Activated CD4-positive, CD25-positive, alpha-beta regulatory T cell treated with anti-CD3 and anti-CD28 coated beads, Interleukin-2, amount 50 U/mL, for 24 hours (primary cell): ENCODE measurements around the gene ZNF273.
"Not testable (repeated sequence)": the region's sequence is repeated elsewhere in the genome, so short reads cannot be mapped to it uniquely, and the experiment has no call there.

Experiments
- ATAC-seq, 2 donors: fragments of 150-1000 bp; cut with Tn5 transposase; one replicate each; pipeline ENCODE4 v1.10.0; 2021; ENCODE audit warnings: mild to moderate bottlenecking in 1 of 2, moderate library complexity in 1 of 2

The ZNF273 gene

DNA sequence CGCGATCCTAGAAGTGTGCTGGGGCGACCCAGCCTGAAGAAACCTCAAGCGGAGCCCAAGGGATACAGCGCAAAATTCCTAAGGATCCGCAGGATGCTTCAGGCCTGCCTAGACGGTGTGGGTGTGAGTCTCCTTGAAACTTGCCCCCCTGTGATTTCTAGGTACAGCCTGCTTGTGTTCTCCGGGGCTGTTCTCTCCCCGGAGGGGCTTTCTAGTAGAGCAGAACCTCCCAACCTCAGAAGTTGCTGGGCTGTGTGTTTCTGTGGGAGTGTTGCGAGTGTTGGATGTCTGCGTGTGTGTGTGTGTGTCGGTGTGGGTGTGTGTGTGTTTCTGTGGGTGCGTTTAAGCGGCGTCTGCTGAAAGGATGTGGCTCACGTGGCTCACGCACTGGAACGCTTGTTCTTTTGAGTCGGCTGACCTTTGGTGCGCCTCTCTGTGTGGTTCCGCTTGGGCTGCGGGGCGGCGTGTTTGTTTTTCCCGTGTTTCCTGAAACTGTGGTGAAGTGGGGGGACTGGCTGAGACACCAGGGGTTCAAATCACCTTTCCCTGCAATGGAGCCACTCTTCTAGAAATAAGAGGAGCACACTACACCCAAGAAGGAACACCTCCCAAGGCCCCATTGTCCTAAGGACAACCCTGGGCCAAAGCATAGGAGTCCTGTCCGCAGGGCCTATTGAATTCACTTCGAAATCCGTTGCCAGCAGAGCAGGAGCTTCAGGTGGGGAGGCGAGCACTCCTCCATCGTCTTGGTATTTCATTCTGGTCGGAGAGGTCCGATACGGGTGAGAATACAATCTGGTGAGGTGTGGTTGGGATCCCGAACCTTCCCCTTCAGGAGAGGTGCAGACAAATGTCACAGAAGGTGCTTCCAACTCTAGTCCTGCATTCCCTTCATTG lies 25.1 kb upstream of the ZNF273 start:
- peak in 1 of 2 donors; percentile 30 for ATAC-seq

DNA sequence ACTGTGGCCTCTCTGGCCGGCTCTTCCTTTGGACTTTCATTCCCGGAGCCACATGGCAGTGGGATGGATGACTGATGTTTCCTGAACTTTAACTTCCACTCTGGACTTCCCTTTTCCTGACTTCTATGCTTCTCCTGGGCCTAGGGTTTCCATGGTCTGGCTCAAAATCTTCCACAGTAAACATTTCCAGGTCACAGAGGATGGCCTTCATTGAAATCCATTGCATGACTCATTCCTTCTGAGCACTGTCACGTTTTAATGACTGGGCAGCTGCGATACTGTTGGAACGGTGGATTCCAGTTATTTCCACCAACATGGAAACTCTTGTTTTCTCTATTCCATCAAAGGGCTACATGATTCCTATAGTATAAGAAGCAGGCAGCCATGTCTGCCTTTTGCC lies 24.4 kb upstream of the ZNF273 start:
- ATAC-seq, result no peak

DNA sequence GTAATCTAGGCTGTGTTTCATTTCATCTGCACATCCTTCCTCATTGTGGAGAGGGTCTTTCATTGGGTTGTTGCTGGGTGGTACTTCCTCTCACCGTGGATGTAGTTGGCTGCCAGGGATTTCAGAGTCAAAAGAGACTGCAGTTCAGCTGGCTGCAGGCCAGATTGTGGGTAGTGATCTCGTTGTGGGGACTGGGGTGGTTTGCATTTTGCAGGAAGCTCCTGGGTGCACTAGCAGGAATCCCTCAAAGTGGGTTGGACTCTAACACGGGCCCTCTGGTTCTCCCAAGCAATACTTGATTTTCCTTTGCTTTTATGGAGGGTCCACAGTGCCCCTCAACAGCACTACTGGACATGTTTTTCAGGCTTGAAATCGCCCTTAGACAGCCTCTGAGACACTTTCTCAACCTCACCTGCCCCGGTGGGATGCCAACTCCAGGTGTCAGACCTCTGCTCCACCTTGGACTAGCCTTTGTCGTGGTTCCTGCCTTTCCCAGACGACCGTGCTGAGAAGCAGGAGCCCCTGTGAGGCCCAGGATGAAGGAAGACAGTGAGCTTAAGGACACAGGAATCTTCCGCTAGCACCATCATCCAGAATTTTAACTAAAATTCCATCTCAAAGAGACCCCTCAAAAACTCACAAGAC lies 23.9 kb upstream of the ZNF273 start:
- no peak for ATAC-seq

DNA sequence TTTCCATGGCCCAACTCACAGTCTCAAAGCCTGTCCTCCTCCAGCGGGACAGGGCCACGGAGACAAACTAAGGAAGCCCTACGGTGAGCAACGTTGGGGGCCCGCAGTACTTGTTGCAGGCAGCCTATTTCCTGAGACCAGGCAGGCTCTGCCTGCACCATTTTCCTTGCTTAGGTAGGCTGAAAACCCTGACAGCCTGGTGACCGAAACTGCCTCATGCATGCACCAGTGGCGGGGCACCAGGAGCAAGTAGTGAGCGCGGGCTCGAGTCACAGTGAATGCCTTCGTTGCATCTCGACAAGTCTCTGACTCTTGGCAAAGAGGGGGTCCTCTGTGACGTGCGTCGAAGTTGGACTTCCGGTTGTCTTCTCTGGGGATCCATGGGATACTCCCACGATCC lies 23.3 kb upstream of the ZNF273 start:
- no peak for ATAC-seq

DNA sequence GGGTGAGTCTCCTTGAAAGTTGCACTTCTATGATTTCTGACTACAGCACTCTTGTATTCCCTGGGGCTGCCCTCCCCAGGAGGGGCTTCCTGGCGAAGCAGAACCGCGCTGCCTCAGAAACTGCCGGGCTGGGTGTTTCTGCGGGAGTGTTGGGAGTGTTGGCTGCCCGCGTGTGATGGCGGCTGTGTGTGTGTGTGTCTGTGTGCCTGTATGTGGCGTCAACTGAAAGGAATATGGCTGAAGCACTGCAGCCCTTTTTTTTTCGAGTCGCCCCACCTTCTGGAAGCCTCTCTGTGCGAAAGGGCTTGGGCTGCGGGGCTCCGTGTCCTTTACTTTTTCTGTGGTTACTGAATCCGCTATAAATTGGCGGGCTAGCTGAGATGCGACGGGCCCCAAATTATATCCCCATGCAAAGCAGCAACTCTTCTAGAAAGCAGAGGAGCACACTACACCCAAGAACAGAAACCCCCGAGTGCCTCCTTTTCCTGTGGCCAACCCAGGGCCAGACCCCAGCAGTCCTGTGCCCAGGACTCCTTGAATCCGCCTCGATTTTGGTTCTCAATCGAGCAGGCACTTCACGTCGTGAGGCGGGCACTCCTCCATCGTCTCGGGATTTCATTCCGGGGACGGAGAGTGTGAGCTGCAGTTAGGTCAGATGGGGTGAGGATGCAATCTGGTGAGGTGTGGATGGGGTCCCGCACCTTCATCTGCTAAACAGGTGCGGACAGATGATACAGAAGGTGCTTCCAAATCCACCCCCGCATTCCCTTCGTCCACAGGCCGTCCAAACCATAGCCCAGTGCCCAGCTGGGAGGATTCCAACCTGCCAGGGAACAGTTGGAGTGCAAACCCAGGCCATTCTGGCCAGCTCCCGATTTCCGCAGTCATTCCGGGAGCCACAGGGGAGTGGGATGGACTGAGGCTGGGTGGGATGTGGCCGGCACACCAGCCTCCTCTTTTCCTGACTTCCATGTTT lies 22.5 kb upstream of the ZNF273 start:
- ATAC-seq, result no peak

DNA sequence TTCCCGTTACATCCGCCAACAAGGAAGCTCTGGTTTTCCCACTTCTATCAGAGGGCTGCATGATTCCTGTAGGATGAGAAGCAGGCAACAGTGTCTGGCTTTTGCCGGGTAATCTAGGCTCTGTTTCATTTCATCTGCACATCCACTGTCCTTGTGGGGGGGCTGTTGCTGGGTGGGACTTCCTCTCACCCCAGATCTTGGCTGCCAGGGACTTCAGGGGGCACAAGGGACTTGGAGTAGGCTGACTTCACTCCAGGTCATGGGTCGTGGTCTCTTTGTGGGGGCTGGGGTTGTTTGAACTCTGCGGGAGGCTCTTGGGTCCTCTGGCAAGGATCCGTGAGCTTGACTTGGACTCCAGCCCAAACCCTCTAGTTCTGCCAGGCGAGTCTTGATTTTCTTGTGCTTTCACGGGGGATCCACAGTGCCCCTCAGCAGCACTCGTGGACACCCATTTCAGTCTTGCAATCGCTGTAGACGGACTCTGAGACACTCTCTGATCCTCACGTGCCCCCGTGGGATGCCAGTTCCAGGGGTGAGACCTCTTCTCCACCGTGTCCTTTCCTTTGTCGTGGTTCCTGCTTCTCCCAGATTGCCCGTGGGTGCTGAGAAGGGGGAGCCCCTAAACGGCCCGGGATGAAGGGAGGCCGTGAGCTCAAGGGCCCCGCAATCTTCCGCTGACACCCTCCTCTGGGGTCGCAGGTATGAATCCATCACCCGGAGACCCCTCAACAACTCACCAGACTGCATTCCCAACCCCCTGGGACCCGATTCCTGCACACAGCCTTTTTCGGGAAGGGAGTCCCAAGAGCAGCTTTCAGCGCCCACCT lies 21.4 kb upstream of the ZNF273 start:
- no peak for ATAC-seq

DNA sequence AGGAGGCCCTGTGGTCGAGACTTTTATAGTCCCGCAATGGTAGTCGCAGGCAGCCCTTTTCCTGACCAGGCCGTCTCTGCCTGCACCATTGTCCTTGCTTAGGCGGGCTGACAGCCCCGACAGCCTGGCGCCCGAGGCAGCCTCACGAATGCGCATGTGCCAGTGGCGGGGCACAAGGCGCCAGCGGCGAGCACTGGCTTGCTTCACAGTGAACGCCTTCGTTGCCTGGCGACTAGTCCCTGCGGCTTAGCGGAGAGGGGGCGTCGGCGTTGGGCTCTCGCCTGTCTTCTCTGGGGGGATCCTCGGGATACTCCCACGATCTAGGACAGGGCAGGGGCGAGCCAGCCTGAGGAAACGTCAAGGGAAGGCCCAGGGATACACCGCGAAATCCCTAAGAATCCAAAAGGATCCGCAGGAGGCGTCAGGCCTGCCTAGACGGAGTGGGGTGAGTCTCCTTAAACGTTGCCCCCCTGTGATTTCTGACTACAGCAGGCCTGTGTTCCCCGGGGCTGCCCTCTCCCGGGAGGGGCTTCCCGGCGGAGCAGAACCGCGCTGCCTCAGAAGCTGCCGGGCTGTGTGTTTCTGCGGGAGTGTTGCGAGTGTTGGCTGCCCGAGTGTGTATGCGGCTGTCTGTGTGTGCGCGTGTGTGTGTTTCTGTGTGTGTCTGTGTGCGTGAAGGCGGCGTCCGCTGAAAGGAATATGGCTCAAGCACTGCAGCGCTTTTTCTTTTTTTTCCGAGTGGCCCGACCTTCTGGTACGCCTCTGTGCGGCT lies 20.5 kb upstream of the ZNF273 start:
- ATAC-seq, result peak in 1 of 2 donors; percentile 46

DNA sequence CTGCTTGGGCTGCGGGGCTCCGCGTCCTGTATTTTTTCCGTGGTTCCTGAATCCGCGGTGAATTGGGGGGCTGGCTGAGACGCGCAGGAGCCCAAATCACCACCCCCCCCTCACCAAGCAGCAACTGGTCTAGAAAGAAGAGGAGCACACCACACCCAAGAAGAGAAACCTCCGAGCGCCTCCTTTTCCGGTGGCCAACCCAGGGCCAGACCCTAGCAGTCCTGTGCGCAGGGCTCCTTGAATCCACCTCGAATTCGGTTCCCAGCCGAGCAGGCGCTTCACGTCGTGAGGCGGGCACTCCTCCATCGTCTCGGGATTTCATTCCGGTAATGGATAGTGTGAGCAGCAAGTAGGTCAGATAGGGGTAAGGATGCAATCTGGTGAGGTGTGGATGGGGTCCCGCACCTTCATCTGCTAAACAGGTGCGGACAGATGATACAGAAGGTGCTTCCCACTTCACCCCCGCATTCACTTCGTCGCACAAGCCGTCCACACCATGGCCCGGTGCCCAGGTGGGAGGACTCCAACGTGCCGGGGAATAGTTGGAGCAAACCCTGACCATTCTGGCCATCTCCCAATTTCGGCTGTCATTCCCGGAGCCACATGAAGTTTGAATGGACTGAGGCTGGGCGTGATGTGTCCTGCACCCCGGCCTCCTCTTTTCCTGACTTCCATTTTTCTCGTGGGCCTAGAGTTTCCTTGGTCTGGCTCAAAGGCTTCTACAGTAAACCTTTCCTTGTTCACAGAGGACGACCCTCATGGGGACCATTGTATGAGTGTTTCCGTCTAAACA lies 19.8 kb upstream of the ZNF273 start:
- ATAC-seq, result no peak

DNA sequence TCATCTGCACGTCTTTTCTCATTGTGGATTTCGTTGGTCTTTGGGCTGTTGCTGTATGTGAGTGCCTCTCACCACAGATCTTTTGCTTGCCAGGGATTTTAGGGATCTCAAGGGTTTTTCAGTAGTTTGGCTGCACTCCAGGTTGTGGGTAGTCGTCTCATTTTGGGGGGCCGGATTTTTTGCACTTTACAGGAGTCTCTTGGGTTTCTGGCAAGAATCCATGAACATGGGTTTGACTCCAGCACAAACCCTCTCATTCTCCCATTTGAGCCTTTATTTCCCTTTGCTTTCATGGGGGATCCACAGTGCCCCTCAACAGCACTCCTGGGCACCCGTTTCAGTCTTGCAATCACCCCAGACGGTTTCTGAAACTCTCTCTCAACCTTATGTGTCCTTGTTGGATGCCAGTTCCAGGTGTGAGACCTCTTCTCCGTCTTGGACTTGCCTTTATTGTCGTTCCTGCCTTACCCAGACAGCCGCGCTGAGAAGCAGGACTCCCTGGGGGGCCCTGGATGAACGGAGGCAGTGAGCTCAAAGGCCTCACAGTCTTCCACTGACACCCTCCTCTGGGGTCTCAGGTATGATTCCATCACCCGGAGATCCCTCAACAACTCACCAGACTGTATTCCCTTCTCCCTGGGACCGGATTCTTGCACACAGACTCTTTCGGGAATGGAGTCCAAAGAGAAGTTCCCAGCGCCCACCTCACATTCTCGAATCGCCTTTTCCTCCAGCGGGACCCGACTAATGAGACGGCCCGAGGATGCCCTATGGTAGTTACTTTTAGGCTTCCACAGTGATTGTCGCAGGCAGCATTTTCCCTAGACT lies 18.8 kb upstream of the ZNF273 start:
- no peak for ATAC-seq

DNA sequence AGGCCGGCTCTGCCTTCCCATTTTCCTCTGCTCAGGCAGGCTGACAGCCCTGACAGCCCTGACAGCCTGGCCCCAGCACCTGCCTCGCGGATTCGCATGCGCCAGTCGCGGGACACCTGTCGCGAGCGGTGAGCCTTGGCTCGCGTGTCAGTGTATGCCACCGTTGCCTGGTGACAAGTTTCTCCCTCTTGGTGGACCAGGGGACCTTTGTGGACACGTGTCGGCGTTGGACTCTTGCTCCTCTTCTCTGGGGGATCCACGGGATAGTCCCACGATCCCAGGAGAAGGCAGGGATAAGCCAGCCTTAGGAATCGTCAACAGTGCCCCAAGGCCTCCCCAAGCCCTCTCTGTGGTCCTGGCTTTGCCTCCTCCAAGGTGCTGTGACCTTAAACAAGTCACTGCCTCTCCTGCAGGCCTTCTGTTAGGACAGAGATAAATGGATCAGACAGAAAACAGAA lies 18.1 kb upstream of the ZNF273 start:
- no peak for ATAC-seq

DNA sequence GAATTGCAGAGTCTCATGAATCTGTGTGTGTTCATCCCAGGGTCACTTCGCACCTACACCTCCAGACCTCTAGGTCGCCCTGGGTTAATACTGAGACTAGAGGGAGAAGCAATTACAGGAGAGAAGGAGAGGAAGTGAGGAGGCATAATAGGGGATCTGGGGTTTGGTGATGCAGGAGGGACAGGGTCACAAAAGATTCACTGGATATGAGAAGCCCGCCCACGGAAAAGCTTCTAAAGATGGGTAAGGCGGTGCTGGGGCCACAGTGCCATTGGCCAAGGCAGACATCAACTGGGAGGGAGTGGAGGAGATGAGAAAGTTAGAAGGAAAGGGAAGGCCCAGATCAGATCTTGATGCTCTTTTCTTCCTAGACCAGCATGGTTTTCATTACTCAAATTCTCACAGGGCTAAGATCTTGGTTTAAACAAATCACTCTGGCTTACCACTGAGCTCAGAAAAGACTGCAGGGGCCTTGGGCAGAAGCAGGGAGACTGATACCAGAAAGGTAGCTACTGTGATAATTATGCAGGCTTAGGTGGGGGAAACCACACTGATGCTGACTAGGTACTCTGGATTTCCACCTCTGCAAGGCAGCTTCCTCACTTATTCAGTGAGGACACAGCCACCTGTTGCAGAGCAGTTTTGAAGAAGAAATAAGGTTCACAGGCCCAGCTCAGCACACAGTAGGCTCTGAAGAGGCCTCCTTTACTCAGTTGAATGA lies 17.4 kb upstream of the ZNF273 start:
- no peak for ATAC-seq

DNA sequence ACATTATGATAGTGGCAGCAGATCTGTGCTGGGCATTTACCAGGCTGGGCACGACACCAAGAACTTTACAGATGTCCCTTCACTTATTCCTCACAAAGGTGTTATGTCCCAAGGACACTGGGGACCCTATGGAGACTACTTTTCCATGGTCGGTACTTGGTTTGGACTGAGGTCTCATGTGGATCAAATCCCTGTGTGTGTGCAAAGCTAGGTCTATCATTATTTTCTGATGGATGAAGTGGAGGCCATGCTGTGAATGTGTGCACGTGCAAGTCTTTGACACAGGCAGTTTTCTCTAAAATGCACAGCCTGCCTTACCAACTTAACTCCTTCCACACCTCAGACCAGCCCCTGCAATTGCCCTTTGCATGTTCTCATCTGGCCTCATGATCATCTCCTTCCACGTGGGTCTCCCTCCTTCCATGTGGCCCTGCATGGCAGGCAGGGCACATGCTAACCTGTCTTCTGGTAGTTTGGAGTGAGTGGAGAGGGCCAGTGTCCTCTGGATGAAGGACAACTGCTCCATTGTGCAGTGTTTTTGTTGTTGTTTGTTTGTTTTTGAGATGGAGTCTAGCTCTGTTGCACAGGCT lies 16.0 kb upstream of the ZNF273 start:
- no peak for ATAC-seq

DNA sequence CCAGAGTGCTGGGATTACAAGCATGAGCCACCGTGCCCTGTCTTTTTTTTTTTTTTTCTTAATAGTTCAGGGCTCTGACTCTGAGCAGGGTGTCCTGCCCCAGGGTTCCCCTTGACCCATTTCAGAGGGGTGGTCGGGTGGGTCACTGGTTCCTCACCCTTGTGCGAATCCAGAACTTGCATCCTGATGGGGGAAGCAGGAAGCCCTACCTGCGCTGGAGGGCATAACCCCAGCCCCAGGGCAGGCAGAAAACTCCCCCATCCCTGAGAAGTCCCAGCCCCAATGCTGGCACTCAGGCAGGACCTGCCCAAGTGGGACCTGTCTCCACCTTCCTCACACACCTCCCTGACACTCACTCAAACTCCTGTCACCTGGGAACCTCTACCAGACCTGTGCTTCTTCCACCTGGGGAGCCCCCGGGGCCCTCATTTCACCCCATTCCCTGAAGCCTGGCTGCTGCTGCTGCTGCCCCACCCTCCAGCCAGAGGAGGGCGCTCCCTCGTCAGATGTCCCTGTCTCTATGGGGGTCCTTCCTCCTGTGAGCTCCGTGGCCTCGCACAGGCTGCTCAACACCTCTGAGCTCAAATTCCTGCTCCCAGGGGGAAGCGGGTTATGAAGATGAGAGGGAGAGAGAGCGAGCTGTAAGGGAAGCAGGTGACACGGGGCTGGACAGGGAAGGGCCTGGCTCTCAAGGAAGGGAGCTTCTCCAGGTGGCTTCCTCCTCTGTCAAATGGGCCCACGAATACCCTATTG lies 15.1 kb upstream of the ZNF273 start:
- ATAC-seq, result peak; percentile 39 to 46

DNA sequence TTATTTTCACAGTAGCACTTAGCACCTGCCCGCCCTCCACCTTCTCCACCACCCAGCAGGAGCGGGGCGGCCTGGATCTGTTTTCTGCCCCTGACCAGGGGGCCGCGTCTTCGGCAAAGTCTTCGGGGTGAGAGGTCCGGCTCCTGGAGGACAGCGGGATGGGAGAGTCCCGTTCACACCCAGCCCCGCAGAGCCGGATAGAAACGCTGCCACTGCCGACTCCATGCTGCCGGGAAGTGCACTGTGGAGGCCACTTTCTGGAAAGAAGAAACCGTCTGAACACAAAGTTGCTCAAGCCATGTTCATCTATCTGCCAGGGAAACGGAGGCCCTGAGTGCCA lies 14.5 kb upstream of the ZNF273 start:
- ATAC-seq, result peak; percentile 19 to 21

DNA sequence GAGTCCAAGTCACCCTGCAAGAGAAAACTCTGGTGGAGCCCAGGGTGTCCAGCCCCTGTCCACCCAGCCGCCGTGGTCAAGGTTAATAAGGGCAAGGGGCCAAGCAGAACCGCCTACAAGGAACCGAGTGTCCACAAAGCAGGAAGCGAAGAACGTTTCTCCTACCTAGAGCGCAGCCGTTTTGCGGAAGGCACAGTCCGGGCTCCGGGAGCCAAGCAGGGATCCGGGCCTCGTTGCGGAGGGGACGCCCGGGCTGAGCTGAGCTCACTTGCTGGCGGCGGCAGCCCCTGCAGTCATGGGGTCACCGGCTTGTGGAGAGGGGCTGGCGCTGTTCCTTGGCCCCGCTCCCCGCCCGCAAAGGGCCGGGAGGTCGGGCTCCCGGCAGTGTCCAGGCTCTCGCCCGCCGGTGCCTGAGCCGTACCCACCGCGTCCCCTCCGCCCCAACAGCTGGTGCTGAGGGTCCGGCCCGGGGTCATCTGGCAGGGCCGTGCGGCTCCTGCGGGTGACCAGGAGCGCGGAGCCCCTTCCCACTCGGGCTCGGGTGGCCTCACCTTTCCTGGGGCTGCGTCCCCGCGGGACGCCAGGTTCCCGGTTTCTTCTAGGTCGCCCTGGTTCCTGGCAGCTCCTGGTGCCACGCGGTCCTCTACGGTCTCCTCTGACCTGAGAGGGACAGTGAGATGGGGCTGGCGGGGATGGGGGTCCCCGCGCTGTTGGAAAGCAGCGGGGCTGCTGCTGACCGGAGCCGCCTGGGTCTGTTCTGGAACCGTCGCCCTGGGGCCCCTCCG lies 14.0 kb upstream of the ZNF273 start:
- ATAC-seq, result peak in 1 of 2 donors; percentile 29

DNA sequence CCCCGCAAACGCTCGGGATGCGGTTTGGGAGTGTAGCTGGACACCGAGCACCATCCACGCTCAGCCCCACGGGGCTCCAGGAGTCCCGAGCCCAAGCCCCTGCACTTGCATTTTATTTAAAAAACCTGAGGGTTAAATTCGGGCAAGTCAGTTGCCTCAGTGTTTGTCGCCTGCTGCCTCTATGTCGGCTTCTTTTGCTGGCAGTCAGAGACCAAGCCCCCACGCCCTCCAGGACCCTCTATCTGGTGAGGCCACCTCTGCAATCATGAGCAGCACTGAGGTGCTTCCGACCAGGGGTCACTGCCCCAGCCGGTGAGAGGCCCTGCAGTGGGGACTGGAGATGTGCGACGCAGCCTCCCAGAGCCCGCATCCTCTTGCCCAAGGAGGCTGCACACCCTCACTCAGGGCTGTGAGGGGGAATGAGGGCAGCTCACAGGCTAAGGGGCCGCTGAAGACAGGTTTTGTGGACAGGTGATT lies 13.3 kb upstream of the ZNF273 start:
- no peak for ATAC-seq

DNA sequence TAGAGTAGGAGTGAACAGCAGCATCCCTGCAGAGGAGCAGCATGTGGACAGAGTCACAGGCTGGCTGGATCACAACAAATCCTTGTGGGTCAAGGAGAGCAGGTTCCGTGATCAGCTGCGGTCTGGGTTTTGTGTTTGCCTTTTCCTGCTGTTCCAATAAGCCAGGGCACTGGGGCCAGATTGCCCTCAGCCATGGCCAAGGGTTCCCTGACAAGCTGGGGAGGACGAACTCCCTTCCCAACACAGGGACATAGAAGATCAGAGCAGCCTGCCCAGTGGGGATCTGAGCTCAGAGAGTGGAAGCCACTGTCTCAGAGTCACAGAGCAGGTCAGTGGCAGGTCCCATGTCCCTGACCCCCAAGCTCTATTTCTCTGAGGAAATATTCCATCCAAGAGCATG lies 12.8 kb upstream of the ZNF273 start:
- not testable (repeated sequence) for ATAC-seq
